HG03159 (cell line): ENCODE results near the gene SNRK.
A peak's percentile ranks its signal among the peaks of the same experiment; 100 is the strongest.

Experiments
- ATAC-seq: cut with Tn5 transposase; IDR thresholded peaks from one replicate; pipeline ENCODE4 v1.9.1; 2021; ENCODE audit warnings: mild to moderate bottlenecking, moderate library complexity; ENCODE audit not compliant: unreplicated experiment

SNRK gene

DNA sequence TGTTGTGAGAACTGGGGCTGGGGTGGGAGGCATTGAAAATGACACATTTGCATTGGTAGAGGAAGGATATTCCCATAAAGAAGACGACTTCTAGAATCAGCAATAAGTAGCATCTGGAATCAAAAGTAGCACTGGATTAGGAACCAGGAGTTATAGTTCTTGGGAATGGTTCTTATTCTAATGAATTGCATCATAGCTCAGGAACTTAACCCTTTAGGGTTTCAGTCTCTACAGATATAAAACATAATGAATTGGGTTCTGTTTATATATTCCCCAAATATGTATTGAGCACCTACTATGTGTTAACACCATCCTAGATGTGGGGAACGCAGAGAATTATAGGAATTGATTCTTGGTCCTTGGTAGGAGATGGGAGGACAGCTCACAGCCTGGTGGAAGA is 16.3 kb upstream of the SNRK start:
- no peak for ATAC-seq

- ATAC-seq: no peak
Observed at GRCh38 chr3:43273416-43273815, 12.9 kb upstream of the SNRK start.

GRCh38 chr3:43279082-43279481 is 7.3 kb upstream of the SNRK start:
- no peak for ATAC-seq

DNA sequence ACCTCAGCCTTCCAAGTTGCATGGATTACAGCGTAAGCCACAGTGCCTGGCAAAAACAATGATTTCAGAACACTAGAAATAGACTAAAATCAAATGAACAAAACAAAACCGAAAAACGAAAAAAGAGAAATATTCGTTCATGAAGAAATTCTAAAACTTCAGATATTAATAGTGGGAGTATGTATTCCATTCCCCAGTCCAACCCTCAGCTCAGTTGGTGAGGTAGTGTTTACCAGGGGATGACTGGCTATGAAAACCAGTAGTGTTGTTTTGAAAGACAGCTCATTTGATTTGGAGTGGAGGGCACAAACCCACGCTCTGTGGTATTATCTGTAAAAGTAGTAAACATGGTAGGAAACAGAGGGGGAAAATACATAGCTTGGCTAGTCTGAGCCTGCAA is 6.8 kb upstream of the SNRK start:
- no peak for ATAC-seq

DNA sequence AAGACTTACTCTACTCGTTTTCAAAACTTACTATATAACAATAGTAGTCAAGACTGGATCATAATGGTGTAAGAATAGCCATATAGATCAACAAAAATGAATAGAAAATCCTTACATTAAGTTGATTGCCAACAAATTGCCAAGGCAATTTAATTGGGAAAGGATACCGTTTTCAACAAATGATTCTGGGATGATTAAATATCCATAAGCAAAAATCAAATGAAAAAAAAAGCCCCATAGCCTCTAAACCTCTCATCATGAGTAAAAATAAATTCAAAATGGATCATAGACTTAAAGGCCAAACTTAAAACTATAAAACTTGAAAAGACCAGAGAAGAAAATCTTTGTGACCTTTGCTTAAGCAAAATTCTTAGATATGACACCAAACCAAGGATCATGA is 5.3 kb upstream of the SNRK start:
- no peak for ATAC-seq

GRCh38 chr3:43284171-43284570 is 2.2 kb upstream of the SNRK start:
- ATAC-seq: no peak

- ATAC-seq: no peak
Observed at GRCh38 chr3:43285644-43286043, 696 bp upstream of the SNRK start.

GRCh38 chr3:43286841-43287499 is 630 bp downstream of the SNRK start:
- peak; percentile 33 for ATAC-seq

DNA sequence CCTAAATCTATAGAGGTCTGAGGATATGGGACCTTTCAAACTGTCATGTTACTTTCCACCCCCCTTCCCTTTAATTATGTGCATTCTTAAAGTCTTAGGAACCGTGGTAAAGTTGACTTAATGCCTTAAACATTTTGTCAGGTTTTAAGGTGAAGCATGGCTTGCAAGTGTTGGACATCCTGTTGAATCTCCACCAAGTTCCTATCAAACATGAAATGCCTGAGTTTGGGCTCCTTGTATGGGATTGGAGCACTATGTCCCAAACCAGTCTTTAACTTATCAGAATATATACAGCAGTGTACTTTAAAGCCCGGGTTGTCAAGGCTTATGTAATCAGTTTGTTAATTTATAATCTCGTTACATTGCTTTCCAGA is 1.1 kb downstream of the SNRK start:
- ATAC-seq: no peak

DNA sequence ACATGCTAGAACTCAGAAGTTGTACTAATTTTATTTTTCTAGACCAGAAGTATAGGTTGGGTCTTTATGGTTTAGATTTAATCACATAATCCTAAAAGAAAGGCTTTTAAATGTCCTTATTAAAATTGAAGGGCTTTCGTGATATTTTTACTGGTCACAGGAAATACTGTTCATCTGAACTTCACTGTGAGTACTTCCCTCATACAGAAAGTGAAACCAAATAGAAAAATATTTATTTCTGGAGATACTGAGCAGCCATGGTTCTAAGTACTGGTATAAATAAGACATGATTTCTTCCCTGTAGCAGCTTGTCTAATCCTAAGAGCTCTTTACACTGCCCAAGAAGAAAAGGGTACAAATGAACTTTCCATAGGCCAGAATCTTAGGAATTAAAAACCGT is 2.0 kb downstream of the SNRK start:
- ATAC-seq: peak; percentile 44

GRCh38 chr3:43288850-43289249 is 2.5 kb downstream of the SNRK start:
- no peak for ATAC-seq

- no peak for ATAC-seq
Observed at GRCh38 chr3:43289401-43289800, 3.1 kb downstream of the SNRK start.

DNA sequence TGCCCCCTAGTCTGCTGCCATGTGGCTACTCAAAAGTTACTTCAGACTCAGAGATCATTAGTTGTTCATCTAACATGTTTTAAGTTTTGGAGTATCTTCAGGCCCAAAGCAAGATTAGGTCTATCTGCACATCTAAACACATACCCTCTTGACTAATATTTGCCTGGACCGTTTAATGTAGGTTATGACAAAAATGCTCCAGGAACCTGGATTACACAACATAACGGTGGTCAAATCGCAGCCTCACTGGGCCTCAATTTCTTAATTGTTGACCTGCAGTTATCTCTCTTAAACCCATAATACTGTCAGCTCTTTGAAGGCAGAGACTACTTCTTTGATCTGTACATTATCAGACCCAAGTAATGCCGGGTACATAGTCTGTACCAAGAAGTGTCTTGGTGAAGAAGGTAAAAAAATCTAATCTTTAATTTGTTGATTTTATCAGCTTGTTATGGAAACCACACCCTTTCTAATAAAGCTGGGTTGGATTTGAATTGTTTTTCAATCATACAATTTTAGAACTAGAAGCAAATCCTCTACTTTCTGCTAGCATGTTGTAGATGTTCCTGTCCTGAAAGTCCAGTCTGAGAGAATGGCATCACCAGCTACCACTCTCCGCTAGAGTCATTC is 3.6 kb downstream of the SNRK start:
- ATAC-seq: no peak

- no peak for ATAC-seq
Observed at GRCh38 chr3:43290956-43291355, 4.6 kb downstream of the SNRK start.

GRCh38 chr3:43291546-43291945 is 5.2 kb downstream of the SNRK start:
- no peak for ATAC-seq

DNA sequence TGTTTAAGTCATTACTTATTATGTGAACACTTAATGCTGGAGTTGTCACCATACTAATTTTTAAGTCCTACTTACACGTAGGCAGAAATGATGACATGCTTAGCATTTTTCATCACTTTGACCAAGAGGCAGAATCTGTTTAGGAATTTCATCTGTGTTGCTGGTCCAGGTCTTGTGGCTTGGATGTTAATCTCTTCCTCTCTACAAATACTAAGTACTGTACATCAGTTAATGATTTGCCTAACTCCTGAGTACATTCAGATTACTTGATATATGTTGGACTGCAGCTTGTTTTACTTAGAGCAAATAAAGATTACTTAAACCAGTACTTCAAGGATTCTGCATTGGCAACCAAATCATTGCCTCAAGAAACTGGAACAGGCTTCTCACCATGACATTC is 8.6 kb downstream of the SNRK start:
- no peak for ATAC-seq

GRCh38 chr3:43296565-43296964 is 10.2 kb downstream of the SNRK start:
- peak; percentile 77 for ATAC-seq

- no peak for ATAC-seq
Observed at GRCh38 chr3:43298292-43298691, 12.0 kb downstream of the SNRK start.

DNA sequence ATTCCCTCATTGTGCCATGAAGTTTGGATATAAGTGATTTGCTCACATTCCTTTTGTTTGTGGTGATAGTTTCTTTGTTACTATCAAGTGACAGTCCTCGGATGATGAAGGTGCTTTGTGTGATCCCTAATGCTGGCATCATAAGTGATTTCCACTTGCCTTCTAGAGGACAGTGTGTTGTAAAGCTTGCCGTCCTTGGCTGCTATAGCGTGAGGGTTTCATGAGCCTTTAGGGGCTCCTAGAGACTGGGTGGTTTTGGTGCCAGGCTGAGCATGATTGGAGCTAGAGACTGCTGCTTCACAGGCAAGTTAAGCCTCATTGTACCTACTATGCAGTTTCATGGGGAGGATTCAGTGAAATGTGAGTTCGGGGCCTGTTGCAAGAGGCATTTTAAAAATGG is 12.4 kb downstream of the SNRK start:
- no peak for ATAC-seq

- no peak for ATAC-seq
Observed at GRCh38 chr3:43302116-43302880, 16.0 kb downstream of the SNRK start.

DNA sequence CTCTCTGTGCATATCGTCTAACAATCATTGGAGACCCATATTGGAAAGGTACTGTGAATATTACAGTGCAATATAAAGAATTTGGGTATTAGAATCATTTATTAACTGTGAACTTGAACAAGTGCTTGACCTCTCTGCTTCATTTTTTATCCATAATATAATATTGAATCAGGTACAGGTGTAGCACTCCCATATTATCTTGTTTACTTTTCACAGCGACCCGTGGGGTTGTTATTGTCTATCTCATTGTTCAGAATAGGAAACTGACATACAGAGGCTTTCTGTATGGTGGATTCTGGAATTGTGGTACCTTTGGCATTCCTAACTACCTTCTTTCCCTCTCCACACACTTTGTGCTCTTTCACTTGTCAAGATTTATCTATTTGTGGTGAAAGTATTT is 17.8 kb downstream of the SNRK start:
- no peak for ATAC-seq

DNA sequence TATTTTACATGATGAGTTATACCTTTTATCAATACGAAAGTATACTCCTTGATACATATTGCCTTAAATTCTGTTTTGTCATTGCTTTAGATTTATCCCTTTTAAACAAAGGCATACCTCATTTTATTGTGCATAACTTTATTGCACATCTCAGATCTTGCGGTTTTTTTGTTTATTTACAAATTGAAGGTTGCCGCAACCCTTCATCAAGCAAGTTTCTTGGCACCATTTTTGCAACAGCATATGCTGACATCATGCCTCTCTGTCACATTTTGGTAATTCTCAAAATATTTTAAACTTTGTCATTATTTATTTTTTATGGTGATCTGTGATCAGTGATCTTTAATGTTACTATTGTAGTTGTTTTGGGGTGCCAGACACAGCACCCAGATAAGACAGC is 20.9 kb downstream of the SNRK start:
- ATAC-seq: no peak
